ENCODE results near the gene C11orf42.

C11orf42 gene

DNA sequence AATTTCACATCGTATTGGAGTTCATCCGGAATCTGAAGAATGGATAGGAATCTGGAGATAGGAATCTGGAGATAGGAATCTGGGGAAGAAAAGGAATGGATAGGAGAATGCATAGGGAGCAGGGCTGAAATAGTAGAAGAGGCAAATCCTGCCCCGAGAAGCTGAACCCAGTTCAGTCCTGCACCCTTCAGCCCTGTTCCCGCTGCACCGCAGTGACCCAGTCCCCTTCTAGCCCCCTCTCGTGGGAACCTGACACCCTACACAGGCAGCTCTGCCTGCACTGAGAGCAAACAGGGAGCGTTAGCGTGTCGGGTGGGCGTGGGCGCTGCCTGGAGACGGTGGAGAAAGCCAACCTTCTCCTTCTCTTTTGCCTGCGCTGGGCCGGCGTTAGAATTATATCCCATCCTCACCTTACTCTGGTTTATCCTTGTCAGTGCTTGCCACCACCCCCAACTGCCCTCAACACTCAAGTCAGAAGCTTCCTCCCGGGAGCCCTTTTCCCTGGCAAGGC lies 53.3 kb downstream of the C11orf42 start:
- no peak for DNase-seq (ENCODE audit: low read depth)

DNA sequence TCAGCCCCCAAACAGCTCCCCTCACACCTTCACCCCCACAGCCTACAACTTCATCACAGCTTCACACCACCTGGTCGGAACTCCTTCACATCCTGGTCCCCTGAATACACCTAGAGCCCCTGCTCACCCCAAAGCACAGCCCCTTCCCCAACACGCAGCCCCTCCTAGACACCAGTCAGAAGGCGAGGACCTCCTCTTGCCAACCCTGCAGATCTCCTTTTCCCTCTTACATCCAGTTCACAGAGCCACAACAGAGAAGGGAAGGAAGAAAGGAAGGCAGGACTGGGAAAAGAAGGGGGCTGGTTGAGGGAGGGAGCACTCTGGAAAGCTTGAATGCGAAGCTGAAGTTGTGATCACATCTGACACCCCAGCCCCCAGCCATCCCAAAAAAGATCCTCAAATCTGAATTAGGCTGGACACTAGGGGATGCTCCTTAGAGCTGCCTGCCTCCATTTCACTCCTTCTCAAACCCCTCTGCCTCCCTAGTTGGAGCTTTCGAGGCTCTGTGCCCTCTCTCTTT lies 54.9 kb downstream of the C11orf42 start:
- DNase-seq (ENCODE audit: low read depth): no peak

All from stimulated activated CD8-positive, alpha-beta memory T cell treated with anti-CD3 and anti-CD28 coated beads, Interleukin-4, amount 100 ng/mL, for 24 hours (primary cell).